Measurements from ENCODE around the gene ZNF684.
"Not testable (repeated sequence)": the region's sequence is repeated elsewhere in the genome, so short reads cannot be mapped to it uniquely, and the experiment has no call there.

The ZNF684 gene

GRCh38 chr1:40531381-40532061 is at the start of gene ZNF684:
TSS of gene ZNF684 (plus strand) at chr1:40531637. CDS start at chr1:40533167, 1,530 bp downstream.
- in situ Hi-C loops (cut with MboI; ENCODE audit: low sequenced_read_pairs) = no loop called here

- in situ Hi-C loops (cut with MboI; ENCODE audit: low sequenced_read_pairs) = no loop called here
Observed at GRCh38 chr1:40495315-40495903, 36.0 kb upstream of the ZNF684 start.

GRCh38 chr1:40502651-40503050 is 28.8 kb upstream of the ZNF684 start:
- in situ Hi-C loops (cut with MboI; ENCODE audit: low sequenced_read_pairs) = not testable (repeated sequence)

GRCh38 chr1:40507973-40508372 is 23.5 kb upstream of the ZNF684 start:
- in situ Hi-C loops (cut with MboI; ENCODE audit: low sequenced_read_pairs) = no loop called here

- in situ Hi-C loops (cut with MboI; ENCODE audit: low sequenced_read_pairs) = no loop called here
Observed at GRCh38 chr1:40508375-40509341, 22.8 kb upstream of the ZNF684 start, which contains the start of gene EXO5. TSS of gene EXO5 (plus strand) at chr1:40508767. CDS start at chr1:40514545, 5,778 bp downstream.

- in situ Hi-C loops (cut with MboI; ENCODE audit: low sequenced_read_pairs) = no loop called here
Observed at GRCh38 chr1:40519517-40519916, 11.9 kb upstream of the ZNF684 start.

GRCh38 chr1:40530735-40531380 is 579 bp upstream of the ZNF684 start:
- in situ Hi-C loops (cut with MboI; ENCODE audit: low sequenced_read_pairs) = no loop called here

GRCh38 chr1:40532062-40532389 is 589 bp downstream of the ZNF684 start:
- in situ Hi-C loops (cut with MboI; ENCODE audit: low sequenced_read_pairs) = no loop called here

- in situ Hi-C loops (cut with MboI; ENCODE audit: low sequenced_read_pairs) = no loop called here
Observed at GRCh38 chr1:40532844-40533424, 1.5 kb downstream of the ZNF684 start.

- in situ Hi-C loops (cut with MboI; ENCODE audit: low sequenced_read_pairs) = no loop called here
Observed at GRCh38 chr1:40534589-40534988, 3.2 kb downstream of the ZNF684 start.

GRCh38 chr1:40535732-40536131 is 4.3 kb downstream of the ZNF684 start:
- in situ Hi-C loops (cut with MboI; ENCODE audit: low sequenced_read_pairs) = no loop called here

- in situ Hi-C loops (cut with MboI; ENCODE audit: low sequenced_read_pairs) = no loop called here
Observed at GRCh38 chr1:40539338-40539737, 7.9 kb downstream of the ZNF684 start.

- in situ Hi-C loops (cut with MboI; ENCODE audit: low sequenced_read_pairs) = no loop called here
Observed at GRCh38 chr1:40546957-40547356, 15.5 kb downstream of the ZNF684 start.

GRCh38 chr1:40553017-40553416 is 21.6 kb downstream of the ZNF684 start:
- in situ Hi-C loops (cut with MboI; ENCODE audit: low sequenced_read_pairs) = no loop called here

GRCh38 chr1:40554807-40555206 is 23.4 kb downstream of the ZNF684 start:
- in situ Hi-C loops (cut with MboI; ENCODE audit: low sequenced_read_pairs) = not testable (repeated sequence)

- in situ Hi-C loops (cut with MboI; ENCODE audit: low sequenced_read_pairs) = no loop called here
Observed at GRCh38 chr1:40556121-40556520, 24.7 kb downstream of the ZNF684 start.

GRCh38 chr1:40558241-40558640 is 26.8 kb downstream of the ZNF684 start:
- in situ Hi-C loops (cut with MboI; ENCODE audit: low sequenced_read_pairs) = not testable (repeated sequence)

- in situ Hi-C loops (cut with MboI; ENCODE audit: low sequenced_read_pairs) = no loop called here
Observed at GRCh38 chr1:40562185-40562584, 30.7 kb downstream of the ZNF684 start.

- in situ Hi-C loops (cut with MboI; ENCODE audit: low sequenced_read_pairs) = no loop called here
Observed at GRCh38 chr1:40563266-40563665, 31.8 kb downstream of the ZNF684 start.

GRCh38 chr1:40564506-40564905 is 33.1 kb downstream of the ZNF684 start:
- in situ Hi-C loops (cut with MboI; ENCODE audit: low sequenced_read_pairs) = no loop called here

- in situ Hi-C loops (cut with MboI; ENCODE audit: low sequenced_read_pairs) = no loop called here
Observed at GRCh38 chr1:40564913-40565312, 33.5 kb downstream of the ZNF684 start.

All from HL-60/S4 treated with retinoic acid at 250 ng/mL for 4 days and 3 days (cell line).